Measurements from ENCODE around the gene NKTR.

DNA sequence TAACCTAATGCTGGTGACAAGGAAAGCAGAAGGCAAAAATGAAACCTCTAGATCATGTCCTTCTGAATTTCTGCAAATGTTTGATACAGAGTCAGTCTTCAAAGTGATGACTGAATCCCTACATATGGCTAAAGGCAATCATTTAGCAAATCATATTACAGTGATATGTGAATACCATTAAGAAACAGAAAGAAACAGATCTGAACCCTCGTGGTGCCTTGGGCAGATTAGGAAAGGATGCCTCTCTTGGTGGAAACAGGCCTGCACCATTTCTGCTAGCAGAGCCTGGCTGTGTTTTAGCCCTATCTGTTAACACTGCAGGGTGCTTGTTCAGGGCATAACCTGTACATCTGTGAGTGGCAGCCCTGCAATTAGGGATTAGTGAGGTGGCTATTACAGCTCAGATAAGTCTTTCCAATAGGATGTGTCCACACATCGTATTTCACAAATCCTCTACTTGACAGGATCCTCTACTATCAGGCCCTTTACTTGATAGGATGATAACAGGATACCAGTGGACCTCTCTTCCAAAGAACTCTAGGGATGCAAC, 30.8 kb upstream of the NKTR start:
- TF ChIP-seq, protein P1, sequence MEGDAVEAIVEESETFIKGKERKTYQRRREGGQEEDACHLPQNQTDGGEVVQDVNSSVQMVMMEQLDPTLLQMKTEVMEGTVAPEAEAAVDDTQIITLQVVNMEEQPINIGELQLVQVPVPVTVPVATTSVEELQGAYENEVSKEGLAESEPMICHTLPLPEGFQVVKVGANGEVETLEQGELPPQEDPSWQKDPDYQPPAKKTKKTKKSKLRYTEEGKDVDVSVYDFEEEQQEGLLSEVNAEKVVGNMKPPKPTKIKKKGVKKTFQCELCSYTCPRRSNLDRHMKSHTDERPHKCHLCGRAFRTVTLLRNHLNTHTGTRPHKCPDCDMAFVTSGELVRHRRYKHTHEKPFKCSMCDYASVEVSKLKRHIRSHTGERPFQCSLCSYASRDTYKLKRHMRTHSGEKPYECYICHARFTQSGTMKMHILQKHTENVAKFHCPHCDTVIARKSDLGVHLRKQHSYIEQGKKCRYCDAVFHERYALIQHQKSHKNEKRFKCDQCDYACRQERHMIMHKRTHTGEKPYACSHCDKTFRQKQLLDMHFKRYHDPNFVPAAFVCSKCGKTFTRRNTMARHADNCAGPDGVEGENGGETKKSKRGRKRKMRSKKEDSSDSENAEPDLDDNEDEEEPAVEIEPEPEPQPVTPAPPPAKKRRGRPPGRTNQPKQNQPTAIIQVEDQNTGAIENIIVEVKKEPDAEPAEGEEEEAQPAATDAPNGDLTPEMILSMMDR (IDR thresholded peaks at IDR 0.05) = no peak
- TF ChIP-seq EP300 (IDR thresholded peaks at IDR 0.05; ENCODE audit: borderline replicate concordance in 1 of 2, low read depth in 1 of 2, low read length in 1 of 2) (no peak), YY1 (IDR thresholded peaks at IDR 0.05; ENCODE audit: low read depth) (no peak), JUND (IDR thresholded peaks at IDR 0.05) (no peak)
- TF ChIP-seq, protein P2, sequence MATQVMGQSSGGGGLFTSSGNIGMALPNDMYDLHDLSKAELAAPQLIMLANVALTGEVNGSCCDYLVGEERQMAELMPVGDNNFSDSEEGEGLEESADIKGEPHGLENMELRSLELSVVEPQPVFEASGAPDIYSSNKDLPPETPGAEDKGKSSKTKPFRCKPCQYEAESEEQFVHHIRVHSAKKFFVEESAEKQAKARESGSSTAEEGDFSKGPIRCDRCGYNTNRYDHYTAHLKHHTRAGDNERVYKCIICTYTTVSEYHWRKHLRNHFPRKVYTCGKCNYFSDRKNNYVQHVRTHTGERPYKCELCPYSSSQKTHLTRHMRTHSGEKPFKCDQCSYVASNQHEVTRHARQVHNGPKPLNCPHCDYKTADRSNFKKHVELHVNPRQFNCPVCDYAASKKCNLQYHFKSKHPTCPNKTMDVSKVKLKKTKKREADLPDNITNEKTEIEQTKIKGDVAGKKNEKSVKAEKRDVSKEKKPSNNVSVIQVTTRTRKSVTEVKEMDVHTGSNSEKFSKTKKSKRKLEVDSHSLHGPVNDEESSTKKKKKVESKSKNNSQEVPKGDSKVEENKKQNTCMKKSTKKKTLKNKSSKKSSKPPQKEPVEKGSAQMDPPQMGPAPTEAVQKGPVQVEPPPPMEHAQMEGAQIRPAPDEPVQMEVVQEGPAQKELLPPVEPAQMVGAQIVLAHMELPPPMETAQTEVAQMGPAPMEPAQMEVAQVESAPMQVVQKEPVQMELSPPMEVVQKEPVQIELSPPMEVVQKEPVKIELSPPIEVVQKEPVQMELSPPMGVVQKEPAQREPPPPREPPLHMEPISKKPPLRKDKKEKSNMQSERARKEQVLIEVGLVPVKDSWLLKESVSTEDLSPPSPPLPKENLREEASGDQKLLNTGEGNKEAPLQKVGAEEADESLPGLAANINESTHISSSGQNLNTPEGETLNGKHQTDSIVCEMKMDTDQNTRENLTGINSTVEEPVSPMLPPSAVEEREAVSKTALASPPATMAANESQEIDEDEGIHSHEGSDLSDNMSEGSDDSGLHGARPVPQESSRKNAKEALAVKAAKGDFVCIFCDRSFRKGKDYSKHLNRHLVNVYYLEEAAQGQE (IDR thresholded peaks at IDR 0.05; ENCODE audit: low read depth, low read length) = no peak
